Natural killer cell treated with Interleukin-12 subunit alpha and Interleukin-12 subunit beta and Interleukin-15 and Interleukin-18, amount 100 ng/mL, for 72 hours (primary cell): Measurements from ENCODE around the gene CMSS1. TPM values are rescaled to one million over a fixed set of nuclear protein-coding genes. Genes with fewer than 3 reads are reported as not detected.
"Not testable (repeated sequence)": the region's sequence is repeated elsewhere in the genome, so short reads cannot be mapped to it uniquely, and the experiment has no call there.

Experiments
- ATAC-seq, 2 donors: fragments of 150-1000 bp; cut with Tn5 transposase in 1 of 2; sonication (Bioruptor Pico), chemical (Tn5 transposase) in 1 of 2; 2 replicates each; pipeline ENCODE4 v1.10.0; 2021
- DNase-seq: peaks from one replicate; pipeline ENCODE4 v3.0.0; 2022; ENCODE audit warnings: low spot score
- H3K27ac Mint-ChIP-seq, 2 donors: 1 replicate in 1 of 2; 2 replicates in 1 of 2; pipeline ENCODE4 v1.8.0; 2022; ENCODE audit warnings: mixed read lengths in 2 of 2, mild to moderate bottlenecking in 1 of 2, moderate library complexity in 1 of 2
- H3K27me3 Mint-ChIP-seq, 2 donors: 1 replicate in 1 of 2; 2 replicates in 1 of 2; pipeline ENCODE4 v1.8.0; 2022; ENCODE audit warnings: mixed read lengths in 2 of 2
- H3K36me3 Mint-ChIP-seq: one replicate; pipeline ENCODE4 v1.8.0; 2022; ENCODE audit warnings: mixed read lengths
- H3K4me1 Mint-ChIP-seq, 2 donors: 1 replicate in 1 of 2; 2 replicates in 1 of 2; pipeline ENCODE4 v1.8.0; 2022; ENCODE audit warnings: low read depth in 2 of 2, mixed read lengths in 2 of 2, mild to moderate bottlenecking in 1 of 2
- H3K4me3 Mint-ChIP-seq: one replicate; pipeline ENCODE4 v1.8.0; 2022; ENCODE audit warnings: mixed read lengths
- H3K9me3 Mint-ChIP-seq: 2 replicates; pipeline ENCODE4 v1.8.0; 2022; ENCODE audit warnings: mixed read lengths
- total RNA-seq, 2 donors: library from RNA; stranded (reverse); gene quantifications; one replicate each; pipeline ENCODE4 v1.2.3, GENCODE V29; 2022

CMSS1 gene
- total RNA-seq, 2 donors from 2014 or later: 35.7 to 67.8 TPM

DNA sequence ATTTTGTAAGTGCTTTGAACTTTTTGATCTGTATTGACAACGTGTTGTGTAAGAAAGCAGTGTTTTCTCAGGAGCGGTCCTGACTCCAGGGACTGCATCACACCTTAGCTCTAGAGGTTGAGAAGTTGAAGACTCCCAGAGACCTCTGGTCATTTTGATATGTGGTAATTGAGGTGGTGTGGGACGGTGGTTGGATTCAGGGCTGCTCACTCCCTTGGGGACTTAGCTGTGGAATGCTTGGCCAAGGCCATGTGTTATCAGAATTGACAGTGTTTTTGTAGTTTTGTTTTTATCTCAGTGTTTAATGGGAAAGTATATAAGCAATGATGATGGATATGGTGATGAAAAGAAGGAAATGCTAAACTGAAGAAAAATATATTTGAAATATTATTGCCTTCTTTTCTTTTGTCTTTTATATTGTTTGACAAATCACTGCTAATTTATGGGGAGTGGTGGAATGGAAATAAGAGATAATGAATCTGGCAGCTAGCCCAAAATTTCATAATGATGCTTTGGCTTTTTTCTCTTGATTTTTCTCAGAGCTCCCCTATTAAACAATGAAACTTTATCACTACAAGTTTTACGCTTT, 16.0 kb downstream of the CMSS1 start:
- no peak for ATAC-seq
- Mint-ChIP-seq H3K27me3 (no peaks in the 10 kb centered on the region), H3K4me1 (no peaks in the 10 kb centered on the region), H3K36me3 (no peaks in the 10 kb centered on the region), H3K4me3 (no peak overlapping the region), H3K27ac (no peak overlapping the region), H3K9me3 (no peaks in the 10 kb centered on the region)
- DNase-seq: no peak

DNA sequence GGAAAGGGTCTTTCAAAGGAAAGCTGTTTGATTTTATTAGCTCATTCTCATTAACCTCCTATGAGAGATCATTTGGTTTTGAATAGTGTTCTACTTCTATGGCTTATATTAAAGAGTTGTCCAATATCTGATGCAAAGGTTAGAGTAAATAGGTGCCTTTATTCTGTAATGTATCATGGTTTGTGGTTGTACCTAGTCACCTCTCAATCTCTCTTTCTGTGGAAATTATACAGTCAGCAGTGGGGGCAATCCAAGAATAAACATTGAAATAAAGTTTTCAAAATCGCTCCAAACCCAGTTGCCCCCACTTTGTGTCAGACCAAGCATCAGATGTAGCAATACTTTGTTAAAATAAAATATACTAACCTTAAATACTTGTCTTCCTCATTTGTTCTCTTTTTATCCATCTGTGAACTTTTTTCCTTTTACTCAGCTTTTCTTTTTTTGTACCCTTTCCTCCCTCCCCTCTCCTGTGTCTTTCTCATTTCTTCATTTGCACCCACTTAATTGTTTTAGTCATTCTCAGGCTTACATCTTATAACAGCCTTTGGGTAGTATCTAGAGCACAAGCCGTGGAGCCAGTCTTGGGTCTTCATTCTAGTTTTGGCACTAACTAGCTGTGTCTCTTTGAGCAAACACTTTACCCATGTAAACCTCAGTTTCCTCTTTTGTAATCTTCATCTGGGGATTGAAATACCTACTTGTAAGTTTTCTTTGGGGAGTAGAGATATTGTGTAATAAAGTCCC, 16.7 kb downstream of the CMSS1 start:
- no peak overlapping the region for H3K27ac Mint-ChIP-seq
- DNase-seq: no peak
- ATAC-seq: no peak

DNA sequence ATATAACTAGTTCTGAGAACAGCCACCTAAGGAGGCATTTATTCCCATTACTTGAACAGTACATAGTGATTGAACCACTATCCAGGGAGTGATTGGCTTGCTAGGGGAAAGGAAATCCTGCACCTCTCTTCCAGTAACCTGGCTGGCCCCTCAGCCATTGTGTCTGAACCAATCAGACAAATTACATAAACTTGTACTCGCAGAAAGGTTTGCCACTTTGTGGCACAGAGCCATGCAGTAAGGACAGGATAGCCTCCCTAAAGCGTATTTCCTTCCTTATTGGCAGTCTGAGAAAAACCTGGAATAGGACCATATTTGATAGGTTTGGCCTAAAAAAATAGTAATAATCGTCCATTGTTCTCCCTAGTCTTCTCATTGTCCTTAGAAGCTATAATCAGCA, 19.0 kb downstream of the CMSS1 start:
- Mint-ChIP-seq H3K9me3 (no peaks in the 10 kb centered on the region), H3K4me1 (no peaks in the 10 kb centered on the region), H3K27ac (no peak overlapping the region), H3K27me3 (no peaks in the 10 kb centered on the region), H3K36me3 (no peaks in the 10 kb centered on the region), H3K4me3 (no peak overlapping the region)
- ATAC-seq: no peak
- DNase-seq: no peak

More for the DNA sequence above, 16.7 kb downstream of the CMSS1 start:
- Mint-ChIP-seq H3K4me1 (no peaks in the 10 kb centered on the region), H3K27me3 (no peaks in the 10 kb centered on the region), H3K36me3 (no peaks in the 10 kb centered on the region), H3K9me3 (no peaks in the 10 kb centered on the region), H3K4me3 (no peak overlapping the region)

DNA sequence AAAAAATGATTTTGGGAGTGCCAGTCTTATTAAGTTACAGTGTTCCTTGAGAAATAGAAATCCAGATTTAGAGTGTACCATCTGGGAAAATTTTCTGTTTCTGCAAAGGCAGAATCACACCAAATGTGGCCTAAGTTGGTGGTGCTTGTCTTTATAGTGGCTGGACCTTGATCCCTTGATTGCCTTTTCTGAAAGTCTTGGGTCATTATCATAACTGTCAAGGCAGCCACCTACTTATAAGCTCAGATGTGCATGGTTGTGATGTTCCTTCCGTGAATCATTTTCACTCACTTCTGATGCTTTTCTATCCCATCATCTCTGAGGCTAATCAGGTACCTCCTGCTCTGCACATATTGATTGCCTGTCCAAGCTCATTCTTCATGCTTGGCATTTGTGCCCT, 20.1 kb downstream of the CMSS1 start:
- Mint-ChIP-seq H3K27ac (no peak overlapping the region), H3K4me3 (no peak overlapping the region), H3K36me3 (no peaks in the 10 kb centered on the region), H3K9me3 (no peaks in the 10 kb centered on the region), H3K27me3 (no peaks in the 10 kb centered on the region), H3K4me1 (no peaks in the 10 kb centered on the region)
- no peak for ATAC-seq
- DNase-seq: no peak

DNA sequence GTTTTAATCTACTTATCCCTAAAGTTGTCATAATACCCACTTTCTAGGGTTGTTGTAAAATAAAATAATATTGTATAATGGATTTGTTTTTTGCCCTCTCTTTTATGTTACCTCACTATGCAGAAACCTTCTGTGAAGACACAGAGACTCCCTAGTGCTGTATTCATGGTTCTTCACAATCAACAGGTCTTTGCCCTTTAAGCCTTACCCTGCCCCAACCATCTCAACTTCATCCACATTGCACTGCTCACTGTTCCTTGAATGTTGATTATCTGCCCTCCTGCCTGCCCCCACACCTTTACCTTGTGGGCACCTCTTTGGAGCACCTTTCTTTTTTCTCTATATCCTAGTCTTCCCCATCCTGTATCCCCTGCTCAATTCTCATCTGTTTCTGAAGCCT, 21.1 kb downstream of the CMSS1 start:
- Mint-ChIP-seq H3K4me3 (no peak overlapping the region), H3K36me3 (no peaks in the 10 kb centered on the region), H3K4me1 (peaks cover 0 to 2% of the 10 kb centered on the region in 2 donors), H3K27ac (no peak overlapping the region), H3K27me3 (no peaks in the 10 kb centered on the region), H3K9me3 (no peaks in the 10 kb centered on the region)
- DNase-seq (no peak), ATAC-seq (no peak)

DNA sequence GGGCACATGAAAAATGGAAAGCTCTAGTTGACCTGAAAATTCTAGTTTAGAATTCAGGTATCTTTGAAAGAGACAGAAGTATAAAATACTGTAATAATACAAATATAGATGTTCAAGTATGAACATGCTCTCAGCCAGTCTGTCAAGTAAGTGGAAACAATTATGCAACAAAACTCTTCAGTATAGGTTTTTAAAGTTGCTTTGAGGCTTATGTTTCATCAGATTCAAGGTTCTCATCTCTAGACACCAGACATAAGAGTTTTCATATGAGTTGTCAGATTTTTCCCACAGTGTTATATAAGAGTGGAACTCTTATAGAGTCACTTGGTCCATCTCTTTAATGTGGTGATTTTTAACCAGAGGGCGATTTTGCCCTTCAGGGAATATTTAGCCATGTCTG, 22.0 kb downstream of the CMSS1 start:
- Mint-ChIP-seq H3K9me3 (no peaks in the 10 kb centered on the region), H3K27ac (no peak overlapping the region), H3K4me1 (peaks cover 0 to 2% of the 10 kb centered on the region in 2 donors), H3K4me3 (no peak overlapping the region), H3K27me3 (no peaks in the 10 kb centered on the region), H3K36me3 (no peaks in the 10 kb centered on the region)
- ATAC-seq (no peak), DNase-seq (no peak)

DNA sequence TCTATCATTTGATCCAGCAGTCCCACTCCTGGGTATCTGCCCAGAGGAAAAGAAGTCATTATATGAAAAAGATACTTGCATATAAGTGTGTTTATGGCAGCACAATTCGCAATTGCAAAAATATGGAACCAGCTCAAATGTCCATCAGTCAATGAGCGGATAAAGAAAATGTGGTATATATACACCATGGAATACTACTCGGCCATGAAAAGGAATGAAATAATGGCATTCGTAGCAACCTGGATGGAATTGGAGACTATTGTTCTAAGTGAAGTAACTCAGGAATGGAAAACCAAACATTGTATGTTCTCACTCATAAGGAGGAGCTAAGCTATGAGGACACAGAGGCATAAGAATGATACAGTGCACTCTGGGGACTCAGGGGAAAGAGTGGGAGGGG, 24.3 kb downstream of the CMSS1 start:
- H3K9me3 Mint-ChIP-seq: not testable (repeated sequence)

DNA sequence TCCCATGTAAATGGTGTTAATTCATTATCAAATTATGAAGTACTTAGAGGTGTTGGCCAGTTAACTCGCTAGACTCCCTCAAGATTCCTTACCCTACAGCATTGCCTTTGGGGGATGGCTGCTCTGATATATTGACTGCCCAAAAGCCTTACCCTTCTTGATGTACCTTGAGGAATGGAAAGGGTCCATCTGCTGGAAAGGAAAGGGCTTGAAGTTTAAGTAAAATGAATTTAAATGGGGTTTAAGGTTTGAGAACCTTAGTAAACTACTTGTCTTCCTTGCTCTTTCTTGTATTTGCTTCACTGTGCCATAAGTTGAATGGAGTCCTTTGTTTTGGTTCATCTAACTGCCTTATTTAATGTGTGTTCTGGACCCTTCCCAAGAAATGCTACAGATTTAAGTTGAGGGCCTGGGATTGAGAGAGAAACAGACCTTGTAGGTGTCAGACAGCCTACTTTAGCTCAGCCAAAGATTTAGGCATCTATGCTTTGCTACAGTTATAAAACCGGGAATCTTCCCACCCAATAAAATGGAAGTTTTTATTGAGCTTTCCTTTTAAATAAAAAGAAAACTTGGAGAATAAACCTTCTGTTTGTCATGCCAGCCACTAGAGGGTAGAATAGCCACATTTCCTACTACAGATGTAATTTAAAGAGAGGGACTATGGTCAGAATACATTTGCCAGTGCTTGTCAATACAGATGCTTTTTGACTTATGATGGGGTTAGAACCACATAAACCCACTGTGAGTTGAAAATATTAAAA, 25.3 kb downstream of the CMSS1 start:
- ATAC-seq (no peak), DNase-seq (no peak)
- H3K27me3 Mint-ChIP-seq: no peaks in the 10 kb centered on the region
- H3K36me3 Mint-ChIP-seq: no peaks in the 10 kb centered on the region
- H3K4me3 Mint-ChIP-seq: no peak overlapping the region
- no peak overlapping the region for H3K27ac Mint-ChIP-seq
- H3K9me3 Mint-ChIP-seq: no peaks in the 10 kb centered on the region
- peaks cover 0 to 2% of the 10 kb centered on the region in 2 donors for H3K4me1 Mint-ChIP-seq

More for the DNA sequence above, 24.3 kb downstream of the CMSS1 start:
- ATAC-seq, H3K27me3 Mint-ChIP-seq, H3K36me3 Mint-ChIP-seq, DNase-seq, H3K4me3 Mint-ChIP-seq, H3K27ac Mint-ChIP-seq, H3K4me1 Mint-ChIP-seq: not testable (repeated sequence)

DNA sequence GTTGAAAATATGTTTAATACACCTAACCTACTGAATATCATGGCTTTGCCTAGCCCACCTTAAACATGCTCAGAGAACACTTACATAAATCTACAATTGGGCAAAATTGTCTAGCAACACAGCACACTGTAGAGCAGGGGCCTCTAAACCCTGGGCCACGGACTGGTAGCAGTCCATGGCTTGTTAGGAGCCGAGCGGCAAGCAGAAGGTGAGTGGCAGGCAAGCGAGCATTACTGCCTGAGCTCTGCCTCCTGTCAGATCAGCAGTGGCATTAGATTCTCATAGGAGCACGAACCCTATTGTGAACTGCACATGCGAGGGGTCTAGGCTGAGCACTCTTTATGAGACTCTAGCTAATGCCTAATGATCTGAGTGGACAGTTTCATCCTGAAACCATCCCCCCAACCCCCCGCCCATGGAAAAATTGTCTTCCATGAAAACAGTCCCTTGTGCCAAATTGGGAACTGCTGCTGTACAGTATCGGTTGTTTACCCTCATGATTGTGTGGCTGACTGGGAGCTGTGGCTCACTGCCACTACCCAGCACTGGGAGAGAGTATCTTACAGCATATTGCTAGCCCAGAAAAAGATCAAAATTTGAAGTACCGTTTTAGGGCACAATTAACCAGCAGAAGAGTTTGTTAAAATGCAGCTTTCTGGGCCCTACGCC, 26.1 kb downstream of the CMSS1 start:
- no peaks in the 10 kb centered on the region for H3K9me3 Mint-ChIP-seq
- no peak for DNase-seq
- no peak overlapping the region for H3K4me3 Mint-ChIP-seq
- H3K4me1 Mint-ChIP-seq: peaks cover 0 to 2% of the 10 kb centered on the region in 2 donors
- H3K27ac Mint-ChIP-seq: no peak overlapping the region
- ATAC-seq: no peak
- H3K36me3 Mint-ChIP-seq: no peaks in the 10 kb centered on the region
- H3K27me3 Mint-ChIP-seq: no peaks in the 10 kb centered on the region

DNA sequence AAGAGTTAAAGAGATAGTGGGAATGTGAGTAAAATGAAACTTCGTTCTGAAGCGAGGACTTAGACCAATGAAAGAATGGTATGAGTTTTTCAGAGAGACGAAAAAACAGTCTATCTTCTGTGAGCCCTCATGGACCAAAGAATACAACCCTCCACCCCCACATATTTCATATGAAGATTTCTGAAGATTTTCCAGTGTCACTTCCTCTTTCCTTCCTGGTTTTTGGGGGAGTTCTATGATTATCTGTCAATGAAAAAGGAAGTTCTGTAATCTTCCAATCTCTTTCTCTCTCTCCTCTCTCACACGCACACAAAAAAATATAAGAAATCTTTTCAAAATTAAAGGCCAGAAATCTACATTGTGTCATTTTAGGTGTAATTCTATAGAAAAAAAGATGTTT, 27.7 kb downstream of the CMSS1 start:
- Mint-ChIP-seq H3K4me1 (peaks cover 0 to 2% of the 10 kb centered on the region in 2 donors), H3K27ac (no peak overlapping the region), H3K36me3 (no peaks in the 10 kb centered on the region), H3K27me3 (no peaks in the 10 kb centered on the region), H3K9me3 (no peaks in the 10 kb centered on the region), H3K4me3 (no peak overlapping the region)
- no peak for ATAC-seq
- DNase-seq: no peak

DNA sequence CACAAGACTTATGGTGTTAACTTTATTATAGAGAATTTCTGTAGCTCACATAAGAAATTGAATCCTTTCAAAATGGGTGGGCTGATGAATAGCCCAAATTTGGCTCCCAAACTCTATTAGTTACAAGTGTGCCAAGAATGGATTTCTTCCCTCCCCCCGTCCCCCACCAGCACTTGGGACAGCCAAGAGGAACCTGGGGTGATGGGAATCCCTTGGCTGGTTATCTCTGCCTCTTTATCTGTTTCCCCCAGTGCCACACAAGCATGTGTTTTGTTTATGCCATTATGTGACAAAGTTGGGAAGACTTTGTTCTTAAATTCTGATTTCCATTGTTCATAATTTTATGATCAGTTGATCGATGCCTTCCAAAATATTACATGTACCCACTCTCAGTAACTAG, 28.3 kb downstream of the CMSS1 start:
- DNase-seq (no peak), ATAC-seq (no peak)
- Mint-ChIP-seq H3K27me3 (no peaks in the 10 kb centered on the region), H3K4me3 (no peak overlapping the region), H3K9me3 (no peaks in the 10 kb centered on the region), H3K27ac (no peak overlapping the region), H3K4me1 (peaks cover 0 to 2% of the 10 kb centered on the region in 2 donors), H3K36me3 (no peaks in the 10 kb centered on the region)

DNA sequence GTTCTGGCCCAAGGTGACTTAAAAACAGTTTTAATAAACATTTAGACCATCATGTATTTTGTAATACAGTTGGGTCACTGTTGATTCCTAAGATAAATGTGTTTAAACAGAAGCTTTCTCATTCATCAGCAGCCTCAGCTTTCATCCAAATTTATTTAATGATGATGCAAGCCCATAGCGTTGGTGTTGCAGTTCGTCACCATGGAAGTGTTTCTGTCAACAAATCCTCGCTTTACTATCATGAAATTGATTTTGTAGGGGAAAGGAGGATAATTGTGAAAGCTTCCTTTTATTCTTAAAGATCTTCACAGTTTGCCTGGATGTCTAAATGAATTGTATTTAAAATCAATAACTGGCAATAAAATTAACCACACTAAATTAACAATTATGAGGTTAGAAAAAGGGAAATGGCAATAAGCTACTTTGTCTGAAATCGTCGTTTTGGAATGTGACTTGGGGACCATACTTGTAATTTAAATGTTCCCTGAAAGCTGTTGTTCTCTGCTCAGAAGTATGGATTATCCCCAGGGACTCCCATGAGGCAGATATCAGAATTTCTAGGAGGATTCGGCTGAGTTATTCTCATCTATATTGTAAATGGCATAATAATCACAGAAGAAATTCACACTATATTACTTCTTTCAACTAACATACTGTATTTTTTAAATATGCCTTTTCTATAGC, 29.0 kb downstream of the CMSS1 start:
- H3K4me1 Mint-ChIP-seq: peaks cover 0 to 2% of the 10 kb centered on the region in 2 donors
- H3K9me3 Mint-ChIP-seq: no peaks in the 10 kb centered on the region
- no peak overlapping the region for H3K4me3 Mint-ChIP-seq
- no peaks in the 10 kb centered on the region for H3K27me3 Mint-ChIP-seq
- no peak overlapping the region for H3K27ac Mint-ChIP-seq
- no peaks in the 10 kb centered on the region for H3K36me3 Mint-ChIP-seq
- DNase-seq (no peak), ATAC-seq (no peak)

DNA sequence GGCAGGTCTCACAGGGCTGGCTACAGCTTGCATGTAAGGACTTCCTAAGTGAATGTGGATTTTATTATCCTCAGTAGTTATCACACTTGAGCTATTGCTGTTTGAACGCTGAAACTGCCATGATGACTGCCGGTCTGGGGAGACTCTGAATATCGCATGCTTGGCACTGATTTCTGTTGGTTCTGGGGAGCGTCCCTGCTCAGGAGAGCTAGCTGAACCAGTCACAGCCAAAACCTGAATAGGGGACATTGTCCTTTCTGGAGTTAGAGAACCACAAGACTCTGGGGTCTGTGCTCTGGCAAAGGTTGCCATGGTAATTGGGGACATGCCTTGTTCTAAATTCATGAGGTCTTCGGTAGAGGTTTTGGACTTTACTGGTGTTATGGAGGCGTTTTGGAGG, 30.8 kb downstream of the CMSS1 start:
- no peaks in the 10 kb centered on the region for H3K4me1 Mint-ChIP-seq
- no peaks in the 10 kb centered on the region for H3K9me3 Mint-ChIP-seq
- H3K4me3 Mint-ChIP-seq: no peak overlapping the region
- H3K36me3 Mint-ChIP-seq: no peaks in the 10 kb centered on the region
- DNase-seq: no peak
- no peak overlapping the region for H3K27ac Mint-ChIP-seq
- ATAC-seq: no peak
- H3K27me3 Mint-ChIP-seq: no peaks in the 10 kb centered on the region
